Fibroblast of lung (primary cell): ENCODE measurements around the gene EEFSEC. TPM values are rescaled to one million over a fixed set of nuclear protein-coding genes. Genes with fewer than 3 reads are reported as not detected.
A peak's percentile ranks its signal among the peaks of the same experiment; 100 is the strongest.

ENCODE experiments used
- DNase-seq, 2 donors: peaks; one replicate each; pipeline versions ENCODE4 v3.0.0 to v3.0.0-alpha.2; 2010; ENCODE audit warnings: low read depth in 2 of 2
- H2AFZ ChIP-seq: 2 replicates; pipeline ENCODE4 v1.5.1; 2012; ENCODE audit warnings: low read length, control low read depth, inconsistent platforms
- H3K27ac ChIP-seq: 2 replicates; pipeline ENCODE4 v1.5.1; 2011; ENCODE audit warnings: low read length, control low read depth; ENCODE audit not compliant: insufficient read depth
- H3K27me3 ChIP-seq: 2 replicates; pipeline ENCODE4 v1.5.1; 2011; ENCODE audit warnings: mild to moderate bottlenecking, low read length; ENCODE audit not compliant: control insufficient read depth, insufficient read depth
- H3K36me3 ChIP-seq: 2 replicates; pipeline ENCODE4 v1.5.1; 2011; ENCODE audit warnings: low read length; ENCODE audit not compliant: control insufficient read depth, insufficient read depth
- H3K4me1 ChIP-seq: 2 replicates; pipeline ENCODE4 v1.5.1; 2011; ENCODE audit warnings: low read length; ENCODE audit not compliant: control insufficient read depth, insufficient read depth; ENCODE audit errors: extremely low read depth
- H3K4me2 ChIP-seq: 2 replicates; pipeline ENCODE4 v1.5.1; 2011; ENCODE audit warnings: low read length, control low read depth; ENCODE audit not compliant: insufficient read depth; ENCODE audit errors: extremely low read depth
- H3K4me3 ChIP-seq, 4 experiments: fragments of 200-600 bp in 1 of 4; sonication (generic) in 1 of 4; replicated peaks in 1 of 4; 2 replicates each; pipeline ENCODE4 v1.5.1; 2011 to 2016; ENCODE audit warnings: low read length in 4 of 4, low read depth in 3 of 4, mild to moderate bottlenecking in 3 of 4, control low read depth in 2 of 4, inconsistent platforms in 1 of 4, mixed read lengths in 1 of 4; ENCODE audit not compliant: insufficient read depth in 1 of 4; ENCODE audit errors: control extremely low read depth in 1 of 4
- H3K79me2 ChIP-seq: 2 replicates; pipeline ENCODE4 v1.5.1; 2012; ENCODE audit warnings: mild to moderate bottlenecking, low read length, inconsistent platforms; ENCODE audit not compliant: control insufficient read depth, insufficient read depth
- H3K9ac ChIP-seq: 2 replicates; pipeline ENCODE4 v1.5.1; 2011; ENCODE audit warnings: mild to moderate bottlenecking, low read length, control low read depth; ENCODE audit not compliant: insufficient read depth
- H3K9me3 ChIP-seq: 2 replicates; pipeline ENCODE4 v1.5.1; 2012; ENCODE audit warnings: low read depth, low read length; ENCODE audit not compliant: control insufficient read depth, insufficient read depth
- H4K20me1 ChIP-seq: 2 replicates; pipeline ENCODE4 v1.5.1; 2011; ENCODE audit warnings: low read length; ENCODE audit not compliant: control insufficient read depth, insufficient read depth; ENCODE audit errors: extremely low read depth
- CTCF ChIP-seq, 2 donors: IDR thresholded peaks in 1 of 2; conservative IDR thresholded peaks in 1 of 2; 1 replicate in 1 of 2; 2 replicates in 1 of 2; pipeline ENCODE4 v1.5.1; 2011 to 2012; ENCODE audit warnings: low read length in 2 of 2, control low read depth in 1 of 2, inconsistent platforms in 1 of 2, low read depth in 1 of 2, mild to moderate bottlenecking in 1 of 2
- EZH2 ChIP-seq: IDR thresholded peaks from 2 replicates; pipeline ENCODE4 v1.5.1; 2012; ENCODE audit warnings: low read length, control low read depth, mild to moderate bottlenecking; ENCODE audit errors: missing control alignments
- polyA plus RNA-seq, 2 donors: library from polyadenylated mRNA; depleted of rRNA in 1 of 2; stranded (reverse) in 1 of 2; unstranded in 1 of 2; fragments of >200 nt; gene quantifications; 2 replicates each; pipeline ENCODE4 v1.2.1, GENCODE V29; 2011 to 2012; ENCODE audit warnings: missing spikeins in 1 of 2
- total RNA-seq: library from RNA; depleted of rRNA; stranded (reverse); fragments of >200 nt; gene quantifications from 2 replicates; pipeline ENCODE4 v1.2.1, GENCODE V29; 2014

The EEFSEC gene
- total and polyA plus RNA-seq, 2 donors (not counting 1 experiment from before 2014, with no cell fraction given): 2.6 to 5.0 TPM

GRCh38 chr3:128226186-128226725, 73.0 kb downstream of the EEFSEC start:
- Histone ChIP-seq H3K4me3 (no peak overlapping the region), H3K9me3 (no peaks in the 10 kb centered on the region), H3K4me2 (no peak overlapping the region), H3K9ac (no peak overlapping the region), H3K27ac (no peak overlapping the region), H4K20me1 (no peaks in the 10 kb centered on the region), H3K4me1 (no peaks in the 10 kb centered on the region), H2AFZ (no peak overlapping the region), H3K27me3 (no peaks in the 10 kb centered on the region), H3K36me3 (no peaks in the 10 kb centered on the region), H3K79me2 (no peaks in the 10 kb centered on the region)
- no peak for DNase-seq
- TF ChIP-seq CTCF (conservative IDR thresholded peaks at IDR 0.05 in 1 of 2, IDR thresholded peaks at IDR 0.05 in 1 of 2; ENCODE audit: low read depth in 1 of 2, low read length in 2 of 2) (peak in 1 of 2 donors; percentile 0), EZH2 (no peak)

GRCh38 chr3:128226795-128227395, 73.6 kb downstream of the EEFSEC start:
- H3K79me2 ChIP-seq: no peaks in the 10 kb centered on the region
- no peaks in the 10 kb centered on the region for H4K20me1 ChIP-seq
- no peaks in the 10 kb centered on the region for H3K9me3 ChIP-seq
- H3K4me1 ChIP-seq: no peaks in the 10 kb centered on the region
- H2AFZ ChIP-seq: no peak overlapping the region
- H3K36me3 ChIP-seq: no peaks in the 10 kb centered on the region
- no peaks in the 10 kb centered on the region for H3K27me3 ChIP-seq
- no peak overlapping the region for H3K4me3 ChIP-seq
- peak; percentile 25 to 34 for DNase-seq
- TF ChIP-seq CTCF (conservative IDR thresholded peaks at IDR 0.05 in 1 of 2, IDR thresholded peaks at IDR 0.05 in 1 of 2; ENCODE audit: low read depth in 1 of 2, low read length in 2 of 2) (peak; percentile 73 to 80), EZH2 (no peak)
- H3K9ac ChIP-seq: no peak overlapping the region
- no peak overlapping the region for H3K4me2 ChIP-seq
- no peak overlapping the region for H3K27ac ChIP-seq

- Histone ChIP-seq H3K9me3 (no peaks in the 10 kb centered on the region), H3K27ac (no peak overlapping the region), H3K79me2 (no peaks in the 10 kb centered on the region), H3K4me3 (no peak overlapping the region), H3K4me2 (no peak overlapping the region), H3K27me3 (no peaks in the 10 kb centered on the region), H4K20me1 (no peaks in the 10 kb centered on the region), H2AFZ (no peak overlapping the region), H3K4me1 (no peaks in the 10 kb centered on the region), H3K36me3 (no peaks in the 10 kb centered on the region), H3K9ac (no peak overlapping the region)
- no peak for TF ChIP-seq CTCF (conservative IDR thresholded peaks at IDR 0.05 in 1 of 2, IDR thresholded peaks at IDR 0.05 in 1 of 2; ENCODE audit: low read depth in 1 of 2, low read length in 2 of 2)
- TF ChIP-seq EZH2: no peak
- DNase-seq: no peak
Measured at GRCh38 chr3:128227507-128227906, 74.2 kb downstream of the EEFSEC start.
